NCI-H524 treated with DMSO at 0.1 percent for 48 hours (cell line): ENCODE measurements around the gene ABCB4.

Source experiments
- DNase-seq: peaks from one replicate; lab custom pipeline; 2025; lab: John Stamatoyannopoulos, UW

Gene ABCB4

GRCh38 chr7:87475359-87476178 is at the start of gene ABCB4:
TSS of gene ABCB4 (minus strand) at chr7:87475680. CDS start at chr7:87475465, 215 bp downstream.
- DNase-seq = no peak

GRCh38 chr7:87518735-87519134 is 43.3 kb upstream of the ABCB4 start:
- no peak for DNase-seq

GRCh38 chr7:87517891-87518290 is 42.4 kb upstream of the ABCB4 start:
- DNase-seq = no peak

GRCh38 chr7:87517136-87517815 is 41.8 kb upstream of the ABCB4 start:
- no peak for DNase-seq

- no peak for DNase-seq
Observed at GRCh38 chr7:87513735-87514335, 38.4 kb upstream of the ABCB4 start.

GRCh38 chr7:87512906-87513305 is 37.4 kb upstream of the ABCB4 start:
- no peak for DNase-seq

- no peak for DNase-seq
Observed at GRCh38 chr7:87511510-87511909, 36.0 kb upstream of the ABCB4 start.

- no peak for DNase-seq
Observed at GRCh38 chr7:87510411-87510875, 35.0 kb upstream of the ABCB4 start.

GRCh38 chr7:87507446-87507845 is 32.0 kb upstream of the ABCB4 start:
- no peak for DNase-seq

GRCh38 chr7:87506246-87507180 is 31.0 kb upstream of the ABCB4 start:
- DNase-seq = no peak

- no peak for DNase-seq
Observed at GRCh38 chr7:87505557-87506245, 30.2 kb upstream of the ABCB4 start.

GRCh38 chr7:87505122-87505521 is 29.6 kb upstream of the ABCB4 start:
- no peak for DNase-seq

GRCh38 chr7:87499494-87499893 is 24.0 kb upstream of the ABCB4 start:
- no peak for DNase-seq

- no peak for DNase-seq
Observed at GRCh38 chr7:87498893-87499292, 23.4 kb upstream of the ABCB4 start.

- DNase-seq = no peak
Observed at GRCh38 chr7:87497482-87497881, 22.0 kb upstream of the ABCB4 start.

GRCh38 chr7:87495366-87495765 is 19.9 kb upstream of the ABCB4 start:
- no peak for DNase-seq

GRCh38 chr7:87494454-87494853 is 19.0 kb upstream of the ABCB4 start:
- DNase-seq = no peak

GRCh38 chr7:87483131-87483530 is 7.7 kb upstream of the ABCB4 start:
- DNase-seq = no peak

- no peak for DNase-seq
Observed at GRCh38 chr7:87482115-87482514, 6.6 kb upstream of the ABCB4 start.

- DNase-seq = no peak
Observed at GRCh38 chr7:87480386-87480785, 4.9 kb upstream of the ABCB4 start.

GRCh38 chr7:87479951-87480350 is 4.5 kb upstream of the ABCB4 start:
- no peak for DNase-seq
